CD14-positive monocyte (primary cell): ENCODE data around the gene NME5. TPM values are rescaled to one million over a fixed set of nuclear protein-coding genes. Genes with fewer than 3 reads are reported as not detected.

Experiments used
- DNase-seq, 3 donors: peaks; one replicate each; pipeline ENCODE4 v3.0.0-alpha.2; 2011 to 2022
- H2AFZ ChIP-seq: 2 replicates; pipeline ENCODE4 v1.6.0; 2012; ENCODE audit warnings: mild to moderate bottlenecking, low read depth, low read length, inconsistent platforms; ENCODE audit not compliant: insufficient read depth, poor library complexity, severe bottlenecking
- H3K27ac ChIP-seq, 2 donors: 1 replicate in 1 of 2; 2 replicates in 1 of 2; pipeline ENCODE4 v1.5.1; 2012 to 2013; ENCODE audit warnings: low read length in 2 of 2, control low read depth in 1 of 2, inconsistent platforms in 1 of 2, low read depth in 1 of 2, mild to moderate bottlenecking in 1 of 2
- H3K27me3 ChIP-seq, 2 donors: one replicate each; pipeline versions ENCODE4 v1.6.0 to v1.6.1; 2011 to 2013; ENCODE audit warnings: low read length in 2 of 2; ENCODE audit not compliant: control insufficient read depth in 2 of 2, insufficient read depth in 2 of 2
- H3K36me3 ChIP-seq, 2 donors: replicated peaks in 1 of 2; 1 replicate in 1 of 2; 2 replicates in 1 of 2; pipeline versions ENCODE4 v1.5.1 to v1.6.1; 2012 to 2013; ENCODE audit warnings: low read length in 2 of 2, control low read depth in 1 of 2, inconsistent platforms in 1 of 2, mild to moderate bottlenecking in 1 of 2; ENCODE audit not compliant: insufficient read depth in 2 of 2, control insufficient read depth in 1 of 2
- H3K4me1 ChIP-seq, 2 donors: 1 replicate in 1 of 2; 2 replicates in 1 of 2; pipeline versions ENCODE4 v1.5.1 to v1.6.1; 2012 to 2013; ENCODE audit warnings: low read length in 2 of 2, control low read depth in 1 of 2, inconsistent platforms in 1 of 2, mild to moderate bottlenecking in 1 of 2, moderate library complexity in 1 of 2; ENCODE audit not compliant: insufficient read depth in 2 of 2, control insufficient read depth in 1 of 2
- H3K4me2 ChIP-seq: replicated peaks from 2 replicates; pipeline ENCODE3; 2012; ENCODE audit warnings: low read length, moderate library complexity, mild to moderate bottlenecking; ENCODE audit not compliant: poor library complexity, severe bottlenecking; ENCODE audit errors: extremely low read depth
- H3K4me3 ChIP-seq, 3 experiments: fragments of 200-600 bp in 1 of 3; sonication (generic) in 1 of 3; replicated peaks in 1 of 3; 1 replicate in 2 of 3; 2 replicates in 1 of 3; pipeline ENCODE4 v1.5.1; 2011 to 2013; ENCODE audit warnings: low read length in 3 of 3, mild to moderate bottlenecking in 3 of 3, control low read depth in 2 of 3, low read depth in 2 of 3, inconsistent platforms in 1 of 3, moderate library complexity in 1 of 3
- H3K79me2 ChIP-seq: 2 replicates; pipeline ENCODE4 v1.6.0; 2012; ENCODE audit warnings: mild to moderate bottlenecking, control low read depth, inconsistent platforms, low read length, moderate library complexity; ENCODE audit not compliant: insufficient read depth
- H3K9ac ChIP-seq: 2 replicates; pipeline ENCODE4 v1.6.0; 2017; ENCODE audit warnings: low read length, mild to moderate bottlenecking; ENCODE audit not compliant: insufficient read depth, poor library complexity, severe bottlenecking
- H3K9me3 ChIP-seq, 2 donors: replicated peaks in 1 of 2; 1 replicate in 1 of 2; 2 replicates in 1 of 2; pipeline versions ENCODE4 v1.5.1 to v1.6.1; 2012 to 2013; ENCODE audit warnings: low read length in 2 of 2, control low read depth in 1 of 2; ENCODE audit not compliant: control insufficient read depth in 1 of 2, insufficient read depth in 1 of 2
- H4K20me1 ChIP-seq: 2 replicates; pipeline ENCODE4 v1.6.0; 2012; ENCODE audit warnings: mild to moderate bottlenecking, low read length, control low read depth, moderate library complexity; ENCODE audit not compliant: insufficient read depth
- H3K27ac Mint-ChIP-seq, 7 donors: one replicate each; pipeline ENCODE4 v1.8.0; 2020; ENCODE audit warnings: mild to moderate bottlenecking in 7 of 7, mixed read lengths in 7 of 7, moderate library complexity in 6 of 7, inconsistent platforms in 2 of 7
- H3K27me3 Mint-ChIP-seq, 3 donors: one replicate each; pipeline ENCODE4 v1.8.0; 2021 to 2022; ENCODE audit warnings: low read depth in 3 of 3, mild to moderate bottlenecking in 3 of 3, mixed read lengths in 3 of 3, moderate library complexity in 3 of 3, inconsistent platforms in 1 of 3
- H3K36me3 Mint-ChIP-seq, 2 donors: one replicate each; pipeline ENCODE4 v1.8.0; 2020; ENCODE audit warnings: mixed read lengths in 2 of 2, inconsistent platforms in 1 of 2, mild to moderate bottlenecking in 1 of 2
- H3K4me1 Mint-ChIP-seq: one replicate; pipeline ENCODE4 v1.8.0; 2020; ENCODE audit warnings: mild to moderate bottlenecking, mixed read lengths
- H3K4me3 Mint-ChIP-seq, 2 donors: one replicate each; pipeline ENCODE4 v1.8.0; 2020; ENCODE audit warnings: mild to moderate bottlenecking in 2 of 2, mixed read lengths in 2 of 2, moderate library complexity in 1 of 2
- H3K9me3 Mint-ChIP-seq, 7 donors: one replicate each; pipeline ENCODE4 v1.8.0; 2020 to 2022; ENCODE audit warnings: mixed read lengths in 7 of 7, mild to moderate bottlenecking in 6 of 7, moderate library complexity in 6 of 7, inconsistent platforms in 2 of 7
- CTCF ChIP-seq: fragments of 200-600 bp; IDR thresholded peaks from one replicate; pipeline ENCODE4 v1.8.0; 2022; ENCODE audit warnings: antibody characterized with exemption, mild to moderate bottlenecking
- WGBS: methylation state at CpG from one replicate; pipeline ENCODE4 v1.1.5; 2013; ENCODE audit warnings: missing lambda C conversion rate; ENCODE audit not compliant: insufficient coverage; 5-methylcytosine and 5-hydroxymethylcytosine counted together
- intact Hi-C, 2 donors: fragments of 100-400 bp; cut with micrococcal nuclease; formaldehyde crosslinking; loops; one replicate each; pipeline versions ENCODE4 v1.15.0 to v1.15.1; 2023
- polyA plus RNA-seq, 3 donors: library from polyadenylated mRNA; depleted of rRNA in 1 of 3; unstranded in 2 of 3; stranded (reverse) in 1 of 3; fragments of 300-500 nt in 2 of 3; fragments of >200 nt in 1 of 3; fragmentation: Illumina TruSeq in 2 of 3; gene quantifications; 1 replicate in 2 of 3; 2 replicates in 1 of 3; pipeline ENCODE4 v1.2.3, GENCODE V29; 2012 to 2021

Gene NME5
- polyA plus RNA-seq, 3 donors = not detected

- Mint-ChIP-seq H3K9me3 (peaks cover 0 to 2% (median 0%) of the 10 kb centered on the region in 7 donors), H3K27ac (no peak overlapping the region), H3K4me1 (peaks cover 15% of the 10 kb centered on the region), H3K27me3 (peaks cover 4 to 7% (median 4%) of the 10 kb centered on the region in 3 donors), H3K4me3 (no peak overlapping the region), H3K36me3 (no peaks in the 10 kb centered on the region)
- Histone ChIP-seq H3K27ac (no peak overlapping the region), H3K36me3 (no peaks in the 10 kb centered on the region), H3K4me3 (no peak overlapping the region), H2AFZ (no peak overlapping the region), H4K20me1 (no peaks in the 10 kb centered on the region), H3K4me1 (peaks cover 18 to 19% of the 10 kb centered on the region in 2 donors), H3K4me2 (no peak overlapping the region), H3K9me3 (no peaks in the 10 kb centered on the region), H3K9ac (no peak overlapping the region), H3K27me3 (peaks cover 0 to 6% of the 10 kb centered on the region in 2 donors), H3K79me2 (no peaks in the 10 kb centered on the region)
- TF ChIP-seq CTCF = no peak
- intact Hi-C loops = no loop called here
- no CpG with 5 or more reads among the region's 1 CpG for WGBS
- no peak for DNase-seq
Measured at GRCh38 chr5:138109463-138110265, 29.6 kb downstream of the NME5 start.

- DNase-seq = no peak
- intact Hi-C loops = no loop called here
- H3K27me3 ChIP-seq = peaks cover 0 to 6% of the 10 kb centered on the region in 2 donors
- H2AFZ ChIP-seq = no peak overlapping the region
- H3K9me3 Mint-ChIP-seq = peaks cover 0 to 3% (median 0%) of the 10 kb centered on the region in 7 donors
- H3K27ac ChIP-seq = no peak overlapping the region
- no peak overlapping the region for H3K9ac ChIP-seq
- no peaks in the 10 kb centered on the region for H3K79me2 ChIP-seq
- H3K4me3 ChIP-seq = no peak overlapping the region
- no peak overlapping the region for H3K4me2 ChIP-seq
- no peak overlapping the region for H3K4me3 Mint-ChIP-seq
- H3K27ac Mint-ChIP-seq = no peak overlapping the region
- H3K36me3 Mint-ChIP-seq = no peaks in the 10 kb centered on the region
- peaks cover 23% of the 10 kb centered on the region for H3K4me1 Mint-ChIP-seq
- H3K9me3 ChIP-seq = no peaks in the 10 kb centered on the region
- H3K4me1 ChIP-seq = peaks cover 16 to 17% of the 10 kb centered on the region in 2 donors
- no CpG with 5 or more reads among the region's 1 CpG for WGBS
- no peak for TF ChIP-seq CTCF
- no peaks in the 10 kb centered on the region for H3K36me3 ChIP-seq
- H3K27me3 Mint-ChIP-seq = peaks cover 0 to 9% (median 4%) of the 10 kb centered on the region in 3 donors
- no peaks in the 10 kb centered on the region for H4K20me1 ChIP-seq
Measured at GRCh38 chr5:138107213-138107612, 32.0 kb downstream of the NME5 start.
